ENCODE measurements around the gene ADCY3. TPM values are rescaled to one million over a fixed set of nuclear protein-coding genes. Genes with fewer than 3 reads are reported as not detected.

Gene ADCY3
- total RNA-seq, 1 donor, result 42.0 TPM

DNA sequence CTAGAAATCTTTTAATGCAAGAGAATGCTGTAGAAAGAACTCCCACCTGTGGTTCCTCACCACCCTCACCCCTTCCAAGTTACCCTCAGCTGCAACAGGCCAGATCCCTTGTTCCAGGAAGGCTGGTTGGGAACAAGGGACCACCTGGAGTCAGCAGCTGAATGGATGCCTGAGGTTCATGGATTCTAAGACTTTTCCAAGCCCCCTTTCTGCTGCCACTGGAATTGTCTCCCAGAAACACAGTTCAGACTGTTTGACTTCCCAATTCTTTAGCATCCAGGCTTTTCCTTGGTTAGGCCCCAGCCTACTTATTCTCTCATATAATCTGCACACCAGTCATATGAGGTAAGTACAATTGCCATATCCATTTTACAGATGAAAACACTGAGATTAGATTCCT is 8.0 kb upstream of the ADCY3 start:
- TF ChIP-seq, protein P1, sequence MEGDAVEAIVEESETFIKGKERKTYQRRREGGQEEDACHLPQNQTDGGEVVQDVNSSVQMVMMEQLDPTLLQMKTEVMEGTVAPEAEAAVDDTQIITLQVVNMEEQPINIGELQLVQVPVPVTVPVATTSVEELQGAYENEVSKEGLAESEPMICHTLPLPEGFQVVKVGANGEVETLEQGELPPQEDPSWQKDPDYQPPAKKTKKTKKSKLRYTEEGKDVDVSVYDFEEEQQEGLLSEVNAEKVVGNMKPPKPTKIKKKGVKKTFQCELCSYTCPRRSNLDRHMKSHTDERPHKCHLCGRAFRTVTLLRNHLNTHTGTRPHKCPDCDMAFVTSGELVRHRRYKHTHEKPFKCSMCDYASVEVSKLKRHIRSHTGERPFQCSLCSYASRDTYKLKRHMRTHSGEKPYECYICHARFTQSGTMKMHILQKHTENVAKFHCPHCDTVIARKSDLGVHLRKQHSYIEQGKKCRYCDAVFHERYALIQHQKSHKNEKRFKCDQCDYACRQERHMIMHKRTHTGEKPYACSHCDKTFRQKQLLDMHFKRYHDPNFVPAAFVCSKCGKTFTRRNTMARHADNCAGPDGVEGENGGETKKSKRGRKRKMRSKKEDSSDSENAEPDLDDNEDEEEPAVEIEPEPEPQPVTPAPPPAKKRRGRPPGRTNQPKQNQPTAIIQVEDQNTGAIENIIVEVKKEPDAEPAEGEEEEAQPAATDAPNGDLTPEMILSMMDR (IDR thresholded peaks at IDR 0.05; ENCODE audit: insufficient read depth, low read length), result no peak
- no peak overlapping the region for H3K4me3 ChIP-seq (ENCODE audit: low read depth, low read length)
- DNase-seq (ENCODE audit: low read depth), result no peak

DNA sequence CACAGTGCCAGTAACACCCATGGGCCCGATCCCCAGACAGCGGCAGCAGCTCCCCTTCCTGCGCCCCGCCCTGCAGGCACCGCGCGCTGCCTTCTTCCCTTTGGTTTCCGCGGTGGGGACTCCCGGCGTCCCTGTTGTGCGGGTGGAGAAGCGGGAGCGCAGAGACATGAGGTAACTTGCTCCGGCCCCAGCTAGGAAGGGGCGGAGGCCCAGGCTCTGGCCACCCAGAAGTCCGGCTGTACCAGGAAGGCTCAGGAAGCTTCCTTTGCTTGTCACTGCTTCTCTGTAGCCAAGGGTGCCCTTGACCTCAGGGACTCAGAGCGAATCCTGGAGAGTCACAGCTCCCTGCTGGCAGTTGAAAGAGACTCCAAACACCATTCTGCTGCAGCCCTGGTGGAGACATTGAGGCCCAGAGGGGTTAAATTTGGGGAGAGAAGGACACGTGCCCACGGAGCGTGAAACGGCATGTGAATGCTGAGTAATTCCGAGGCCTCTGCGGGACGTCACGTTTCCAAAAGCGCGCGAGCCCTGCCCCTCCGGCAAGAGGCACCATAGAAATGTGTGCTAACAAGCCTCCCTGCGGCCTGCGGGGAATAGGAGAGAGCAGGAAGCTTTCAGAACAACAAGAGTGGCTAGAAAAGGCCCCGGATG is 6.7 kb upstream of the ADCY3 start:
- DNase-seq (ENCODE audit: low read depth), result peak; percentile 57
- TF ChIP-seq, protein P1 (IDR thresholded peaks at IDR 0.05; ENCODE audit: insufficient read depth, low read length), result no peak
- no peak overlapping the region for H3K4me3 ChIP-seq (ENCODE audit: low read depth, low read length)

GRCh38 chr2:24926220-24926601 is 6.2 kb upstream of the ADCY3 start:
- no peak for DNase-seq (ENCODE audit: low read depth)
- H3K4me3 ChIP-seq (ENCODE audit: low read depth, low read length), result no peak overlapping the region
- TF ChIP-seq, protein P1 (IDR thresholded peaks at IDR 0.05; ENCODE audit: insufficient read depth, low read length), result no peak

- no peak overlapping the region for H3K4me3 ChIP-seq (ENCODE audit: low read depth, low read length)
- DNase-seq (ENCODE audit: low read depth), result no peak
- TF ChIP-seq, protein P1 (IDR thresholded peaks at IDR 0.05; ENCODE audit: insufficient read depth, low read length), result no peak
These were observed 5.8 kb upstream of the ADCY3 start for GRCh38 chr2:24925815-24926214.

DNA sequence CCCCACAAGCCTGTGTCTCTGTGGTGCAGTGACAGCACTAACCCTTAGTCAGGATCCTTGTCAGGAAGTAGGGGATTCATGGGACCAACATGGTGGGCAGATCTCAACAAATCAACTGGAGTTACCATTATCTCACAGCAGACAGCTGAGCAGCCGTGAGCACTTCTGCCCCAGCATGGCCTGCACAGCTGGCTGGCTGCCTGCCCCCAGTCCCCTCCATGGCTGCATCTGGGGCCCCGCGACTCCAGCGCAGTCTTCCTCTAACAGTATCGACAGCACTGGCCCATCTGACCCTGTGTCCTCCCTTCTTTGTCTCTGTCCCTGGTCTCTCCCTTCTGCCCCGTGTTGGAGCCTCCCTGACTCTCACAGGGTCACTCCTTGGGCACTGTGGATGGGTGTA is 4.7 kb upstream of the ADCY3 start:
- TF ChIP-seq, protein P1 (IDR thresholded peaks at IDR 0.05; ENCODE audit: insufficient read depth, low read length), result no peak
- H3K4me3 ChIP-seq (ENCODE audit: low read depth, low read length), result no peak overlapping the region
- no peak for DNase-seq (ENCODE audit: low read depth)

DNA sequence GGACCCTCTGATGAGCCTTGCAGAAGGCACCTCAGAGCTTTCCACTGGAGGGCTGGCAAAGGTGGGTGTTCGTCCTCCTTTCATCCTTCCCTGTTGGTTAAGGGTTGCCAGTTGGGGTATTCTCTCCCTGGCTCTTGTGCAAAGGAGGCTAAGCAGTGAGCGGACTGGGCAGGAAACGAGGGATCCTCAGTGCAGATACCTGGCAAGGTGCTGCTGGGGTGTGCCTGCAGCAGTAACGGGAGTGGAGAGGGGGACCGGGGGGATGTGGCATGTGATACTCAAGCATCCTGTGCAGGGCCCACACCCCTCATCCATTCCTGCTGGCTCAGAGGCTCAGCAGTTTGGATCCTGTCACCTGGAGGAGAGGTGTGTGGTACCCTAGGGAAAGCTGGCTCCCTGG is 4.2 kb upstream of the ADCY3 start:
- TF ChIP-seq, protein P1 (IDR thresholded peaks at IDR 0.05; ENCODE audit: insufficient read depth, low read length), result no peak
- DNase-seq (ENCODE audit: low read depth), result no peak
- H3K4me3 ChIP-seq (ENCODE audit: low read depth, low read length), result no peak overlapping the region

- no peak for DNase-seq (ENCODE audit: low read depth)
- H3K4me3 ChIP-seq (ENCODE audit: low read depth, low read length), result no peak overlapping the region
- TF ChIP-seq, protein P1 (IDR thresholded peaks at IDR 0.05; ENCODE audit: insufficient read depth, low read length), result no peak
These were observed 3.1 kb upstream of the ADCY3 start for GRCh38 chr2:24923106-24923505.
